A549 (cell line): ENCODE measurements around the gene ATP8B2. TPM values are rescaled to one million over a fixed set of nuclear protein-coding genes. Genes with fewer than 3 reads are reported as not detected.
A peak's percentile ranks its signal among the peaks of the same experiment; 100 is the strongest.

Experiments
- ATAC-seq, 2 experiments: fragments of 200-7000 bp in 1 of 2; fragments of >200 bp in 1 of 2; cut with Nextera tagmentation in 1 of 2; cut with Tn5 transposase in 1 of 2; 3 replicates each; pipeline versions ENCODE4 v1.8.0 to v1.9.1; 2018 to 2020; ENCODE audit warnings: mild to moderate bottlenecking in 1 of 2, moderate library complexity in 1 of 2
- CTCF ChIA-PET: fragments of 300-600 bp; sonication (Branson Sonifier 250); formaldehyde crosslinking; extraction: SDS; loops from one replicate; lab custom pipeline; 2021; ENCODE audit warnings: antibody characterized with exemption, inconsistent platforms; lab: Yijun Ruan, JAX
- POLR2A ChIA-PET: fragments of 350-600 bp; formaldehyde crosslinking; extraction: SDS; loops from one replicate; lab custom pipeline; 2021; ENCODE audit warnings: antibody characterized with exemption, inconsistent platforms; lab: Yijun Ruan, JAX
- DNase-seq, 2 experiments: peaks; one replicate each; pipeline versions ENCODE4 v3.0.0 to v3.0.0-alpha.2; 2011 to 2016; ENCODE audit warnings: low read depth in 1 of 2, low spot score in 1 of 2
- FAIRE-seq: peaks from 2 replicates; lab custom pipeline; 2011; peaks lifted over from hg19 to GRCh38; lab: Jason Lieb, UNC
- H3K27ac ChIP-seq, 2 experiments: fragments of >200 bp; sonication (Bioruptor Twin); formaldehyde crosslinking; 3 replicates each; pipeline ENCODE4 v1.5.1; 2016 to 2017
- H3K4me1 ChIP-seq: fragments of >200 bp; sonication (Bioruptor Twin); formaldehyde crosslinking; 3 replicates; pipeline ENCODE4 v1.6.1; 2016
- H3K4me2 ChIP-seq: fragments of >200 bp; sonication (Bioruptor Twin); formaldehyde crosslinking; 3 replicates; pipeline ENCODE4 v1.6.1; 2016
- H3K4me3 ChIP-seq: fragments of >200 bp; sonication (Bioruptor Twin); formaldehyde crosslinking; 3 replicates; pipeline ENCODE4 v1.5.1; 2016
- H3K9me3 ChIP-seq: fragments of >200 bp; sonication (Bioruptor Twin); formaldehyde crosslinking; 3 replicates; pipeline ENCODE4 v1.6.1; 2016
- CBX8 ChIP-seq: fragments of 200-600 bp; sonication (generic); IDR thresholded peaks from 2 replicates; pipeline ENCODE4 v1.6.1; 2016
- CHD2 ChIP-seq: fragments of 150-350 bp; IDR thresholded peaks from 2 replicates; pipeline ENCODE4 v1.6.1; 2014; ENCODE audit warnings: low read length; ENCODE audit not compliant: partially characterized antibody
- EHMT2 ChIP-seq: fragments of 200-600 bp; sonication (generic); IDR thresholded peaks from 2 replicates; pipeline ENCODE4 v1.6.1; 2016; ENCODE audit warnings: antibody characterized with exemption, low read depth, mild to moderate bottlenecking, moderate library complexity
- ESRRA ChIP-seq: fragments of 150-350 bp; IDR thresholded peaks from 2 replicates; pipeline ENCODE4 v1.6.1; 2014; ENCODE audit warnings: mild to moderate bottlenecking, low read length, borderline replicate concordance
- FOSB ChIP-seq: fragments of 250-450 bp; sonication (Bioruptor Pico); IDR thresholded peaks from 2 replicates; pipeline ENCODE4 v1.5.0; 2020; ENCODE audit warnings: mild to moderate bottlenecking, moderate library complexity
- FOXS1 ChIP-seq: fragments of 250-450 bp; sonication (Bioruptor Pico); IDR thresholded peaks from 2 replicates; pipeline ENCODE4 v1.5.0; 2020; ENCODE audit warnings: mild to moderate bottlenecking, moderate library complexity
- GATA3 ChIP-seq: IDR thresholded peaks from 2 replicates; pipeline ENCODE4 v1.6.1; 2012; ENCODE audit warnings: borderline replicate concordance
- HDAC2 ChIP-seq: fragments of 200-600 bp; sonication (generic); IDR thresholded peaks from 2 replicates; pipeline ENCODE4 v1.6.1; 2016
- HOXB5 ChIP-seq: fragments of 250-450 bp; sonication (Bioruptor Pico); IDR thresholded peaks from 2 replicates; pipeline ENCODE4 v1.5.0; 2020; ENCODE audit warnings: mild to moderate bottlenecking, moderate library complexity
- JUN ChIP-seq, 2 experiments: fragments of >200 bp; sonication (Bioruptor Twin); formaldehyde crosslinking; IDR thresholded peaks; 2 replicates in 1 of 2; 3 replicates in 1 of 2; pipeline ENCODE4 v1.6.1; 2016 to 2017
- JUNB ChIP-seq: fragments of >200 bp; sonication (Bioruptor Twin); formaldehyde crosslinking; IDR thresholded peaks from 2 replicates; pipeline ENCODE4 v1.6.1; 2016
- KDM1A ChIP-seq: fragments of 200-600 bp; sonication (generic); IDR thresholded peaks from 2 replicates; pipeline ENCODE4 v1.6.1; 2016; ENCODE audit warnings: low read depth, mild to moderate bottlenecking
- MAFK ChIP-seq: fragments of 450-650 bp; IDR thresholded peaks from 2 replicates; pipeline ENCODE4 v1.6.1; 2014; ENCODE audit not compliant: partially characterized antibody
- MYC ChIP-seq: IDR thresholded peaks from 2 replicates; pipeline ENCODE4 v1.6.1; 2012; ENCODE audit warnings: mild to moderate bottlenecking, inconsistent platforms, low read length, improper control_type of control experiment, borderline replicate concordance
- NFE2L2 ChIP-seq: fragments of 150-350 bp; conservative IDR thresholded peaks from 2 replicates; pipeline ENCODE4 v1.6.1; 2014; ENCODE audit warnings: low read length
- POLR2AphosphoS2 ChIP-seq: conservative IDR thresholded peaks from 2 replicates; pipeline ENCODE4 v1.6.1; 2012; ENCODE audit warnings: low read length, improper control_type of control experiment, inconsistent platforms
- RAD21 ChIP-seq, 2 experiments: fragments of >200 bp in 1 of 2; sonication (Bioruptor Twin) in 1 of 2; formaldehyde crosslinking in 1 of 2; IDR thresholded peaks in 1 of 2; conservative IDR thresholded peaks in 1 of 2; 2 replicates in 1 of 2; 3 replicates in 1 of 2; pipeline ENCODE4 v1.6.1; 2012 to 2018; ENCODE audit warnings: inconsistent platforms in 1 of 2
- RCOR1 ChIP-seq: fragments of 150-350 bp; IDR thresholded peaks from 2 replicates; pipeline ENCODE4 v1.6.1; 2014; ENCODE audit warnings: antibody characterized with exemption, low read length, low read depth
- SMC3 ChIP-seq: fragments of >200 bp; sonication (Bioruptor Twin); formaldehyde crosslinking; IDR thresholded peaks from 3 replicates; pipeline ENCODE4 v1.6.1; 2018; ENCODE audit warnings: inconsistent platforms
- SREBF2 ChIP-seq: fragments of 450-650 bp; IDR thresholded peaks from 2 replicates; pipeline ENCODE4 v1.6.1; 2014; ENCODE audit warnings: mild to moderate bottlenecking, moderate library complexity
- WGBS: methylation state at CpG from one replicate; pipeline ENCODE4 v1.1.6; 2017; ENCODE audit errors: missing lambda C conversion rate; 5-methylcytosine and 5-hydroxymethylcytosine counted together
- polyA plus RNA-seq, 4 experiments: library from polyadenylated mRNA; depleted of rRNA in 3 of 4; stranded (reverse); fragments of >200 nt; fragmentation: RNase III in 1 of 4; extraction: RNeasy Plus Mini Kit Qiagen cat#74134 plus additional on column Dnase treatment in 1 of 4; gene quantifications; 2 replicates in 3 of 4; 3 replicates in 1 of 4; pipeline ENCODE4 v1.2.3, GENCODE V29; 2011 to 2017
- TF ChIP-seq, protein P1 (sequence below): fragments of >200 bp; sonication (Bioruptor Twin); formaldehyde crosslinking; IDR thresholded peaks from 2 replicates; pipeline ENCODE4 v1.6.1; 2016
- TF ChIP-seq, protein P2 (sequence below): IDR thresholded peaks from 2 replicates; pipeline ENCODE4 v1.6.1; 2012
- TF ChIP-seq, protein P3 (sequence below): fragments of >200 bp; sonication (Bioruptor Twin); formaldehyde crosslinking; IDR thresholded peaks from 3 replicates; pipeline ENCODE4 v1.5.1; 2016
- TF ChIP-seq, protein P4 (sequence below): fragments of >200 bp; sonication (Bioruptor Twin); formaldehyde crosslinking; IDR thresholded peaks from 3 replicates; pipeline ENCODE4 v1.6.1; 2016
- TF ChIP-seq, protein P5 (sequence below): fragments of 250-450 bp; sonication (Bioruptor Pico); IDR thresholded peaks from 2 replicates; pipeline ENCODE4 v1.5.0; 2020; ENCODE audit warnings: low read depth, mild to moderate bottlenecking, moderate library complexity

The ATP8B2 gene
- polyA plus RNA-seq, 2 of the 4 experiments (the other 2 are of a cell fraction): 12.7 to 17.5 TPM

DNA sequence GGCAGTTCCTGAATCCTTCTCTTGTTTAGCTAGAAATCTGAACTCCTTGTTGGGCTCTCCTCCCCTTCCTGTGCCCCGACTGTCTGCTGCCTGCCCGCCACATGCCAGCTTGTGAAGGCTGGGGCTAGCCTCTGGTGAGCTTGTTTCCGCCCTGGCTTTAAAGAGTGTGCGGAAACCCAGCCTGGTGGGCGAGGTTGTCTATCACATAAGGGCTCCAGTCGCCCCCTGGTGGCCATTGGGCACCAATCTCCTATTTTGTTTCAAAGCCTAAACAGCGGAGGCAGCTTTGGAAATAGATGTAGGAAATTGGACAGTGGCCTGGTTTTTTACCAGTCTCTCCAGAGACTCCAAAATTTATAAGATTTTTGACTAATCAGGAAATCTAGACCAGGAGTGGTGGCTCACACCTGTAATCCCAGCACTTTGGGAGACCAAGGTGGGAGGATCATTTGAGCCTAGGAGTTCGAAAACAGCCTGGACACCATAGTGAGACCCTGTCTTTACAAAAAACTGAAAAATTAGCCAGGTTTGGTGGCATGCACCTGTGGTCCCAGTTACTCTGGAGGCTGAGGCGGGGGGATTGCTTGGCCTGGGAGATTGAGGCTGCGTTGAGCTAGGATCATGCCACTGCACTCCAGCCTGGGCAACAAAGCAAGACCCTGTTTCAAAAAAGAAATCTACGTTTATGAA, 9.8 kb downstream of the ATP8B2 start:
- TF ChIP-seq, protein P1, sequence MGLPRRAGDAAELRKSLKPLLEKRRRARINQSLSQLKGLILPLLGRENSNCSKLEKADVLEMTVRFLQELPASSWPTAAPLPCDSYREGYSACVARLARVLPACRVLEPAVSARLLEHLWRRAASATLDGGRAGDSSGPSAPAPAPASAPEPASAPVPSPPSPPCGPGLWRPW: no peak
- TF ChIP-seq SREBF2 (no peak), SMC3 (peak; percentile 82), CBX8 (no peak), FOXS1 (CRISPR knock-in tag) (no peak), RCOR1 (no peak), ESRRA (no peak), RAD21 (conservative IDR thresholded peaks at IDR 0.05 in 1 of 2, IDR thresholded peaks at IDR 0.05 in 1 of 2) (peak; percentile 67 to 72)
- TF ChIP-seq, protein P2, sequence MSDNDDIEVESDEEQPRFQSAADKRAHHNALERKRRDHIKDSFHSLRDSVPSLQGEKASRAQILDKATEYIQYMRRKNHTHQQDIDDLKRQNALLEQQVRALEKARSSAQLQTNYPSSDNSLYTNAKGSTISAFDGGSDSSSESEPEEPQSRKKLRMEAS: no peak
- TF ChIP-seq, protein P3, sequence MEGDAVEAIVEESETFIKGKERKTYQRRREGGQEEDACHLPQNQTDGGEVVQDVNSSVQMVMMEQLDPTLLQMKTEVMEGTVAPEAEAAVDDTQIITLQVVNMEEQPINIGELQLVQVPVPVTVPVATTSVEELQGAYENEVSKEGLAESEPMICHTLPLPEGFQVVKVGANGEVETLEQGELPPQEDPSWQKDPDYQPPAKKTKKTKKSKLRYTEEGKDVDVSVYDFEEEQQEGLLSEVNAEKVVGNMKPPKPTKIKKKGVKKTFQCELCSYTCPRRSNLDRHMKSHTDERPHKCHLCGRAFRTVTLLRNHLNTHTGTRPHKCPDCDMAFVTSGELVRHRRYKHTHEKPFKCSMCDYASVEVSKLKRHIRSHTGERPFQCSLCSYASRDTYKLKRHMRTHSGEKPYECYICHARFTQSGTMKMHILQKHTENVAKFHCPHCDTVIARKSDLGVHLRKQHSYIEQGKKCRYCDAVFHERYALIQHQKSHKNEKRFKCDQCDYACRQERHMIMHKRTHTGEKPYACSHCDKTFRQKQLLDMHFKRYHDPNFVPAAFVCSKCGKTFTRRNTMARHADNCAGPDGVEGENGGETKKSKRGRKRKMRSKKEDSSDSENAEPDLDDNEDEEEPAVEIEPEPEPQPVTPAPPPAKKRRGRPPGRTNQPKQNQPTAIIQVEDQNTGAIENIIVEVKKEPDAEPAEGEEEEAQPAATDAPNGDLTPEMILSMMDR: peak; percentile 93
- TF ChIP-seq, protein P4, sequence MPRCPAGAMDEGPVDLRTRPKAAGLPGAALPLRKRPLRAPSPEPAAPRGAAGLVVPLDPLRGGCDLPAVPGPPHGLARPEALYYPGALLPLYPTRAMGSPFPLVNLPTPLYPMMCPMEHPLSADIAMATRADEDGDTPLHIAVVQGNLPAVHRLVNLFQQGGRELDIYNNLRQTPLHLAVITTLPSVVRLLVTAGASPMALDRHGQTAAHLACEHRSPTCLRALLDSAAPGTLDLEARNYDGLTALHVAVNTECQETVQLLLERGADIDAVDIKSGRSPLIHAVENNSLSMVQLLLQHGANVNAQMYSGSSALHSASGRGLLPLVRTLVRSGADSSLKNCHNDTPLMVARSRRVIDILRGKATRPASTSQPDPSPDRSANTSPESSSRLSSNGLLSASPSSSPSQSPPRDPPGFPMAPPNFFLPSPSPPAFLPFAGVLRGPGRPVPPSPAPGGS: no peak
- TF ChIP-seq, protein P5, sequence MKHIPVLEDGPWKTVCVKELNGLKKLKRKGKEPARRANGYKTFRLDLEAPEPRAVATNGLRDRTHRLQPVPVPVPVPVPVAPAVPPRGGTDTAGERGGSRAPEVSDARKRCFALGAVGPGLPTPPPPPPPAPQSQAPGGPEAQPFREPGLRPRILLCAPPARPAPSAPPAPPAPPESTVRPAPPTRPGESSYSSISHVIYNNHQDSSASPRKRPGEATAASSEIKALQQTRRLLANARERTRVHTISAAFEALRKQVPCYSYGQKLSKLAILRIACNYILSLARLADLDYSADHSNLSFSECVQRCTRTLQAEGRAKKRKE (CRISPR knock-in tag): no peak
- DNase-seq: peak; percentile 83 to 88
- POLR2A ChIA-PET: interaction anchor here (0.8 to 2.1 kb wide), 2 partner anchors 10 to 345 kb away, joined by 3 to 11 read pairs; partner anchors contain the start of gene ATP8B2
- Histone ChIP-seq H3K4me2 (peak overlapping the region; percentile 43; the same call in 2 of the 3 replicates), H3K4me3 (no peak overlapping the region), H3K4me1 (peaks cover 14% of the 10 kb centered on the region), H3K9me3 (no peaks in the 10 kb centered on the region), H3K27ac (peak overlapping the region; percentile 38 to 45; a peak in 5 of 6 replicates)
- 37% methylated on average over 11 of the region's 11 CpGs for WGBS
- peak; percentile 80 to 96; a peak in 5 of 6 replicates for ATAC-seq
- CTCF ChIA-PET: interaction anchor here (0.5 to 22.0 kb wide), 67 partner anchors 11 to 795 kb away, joined by 3 to 268 read pairs (median 4); partner anchors contain the start of genes AQP10, ATP8B2, HAX1 and RAB13
- FAIRE-seq: no peak

DNA sequence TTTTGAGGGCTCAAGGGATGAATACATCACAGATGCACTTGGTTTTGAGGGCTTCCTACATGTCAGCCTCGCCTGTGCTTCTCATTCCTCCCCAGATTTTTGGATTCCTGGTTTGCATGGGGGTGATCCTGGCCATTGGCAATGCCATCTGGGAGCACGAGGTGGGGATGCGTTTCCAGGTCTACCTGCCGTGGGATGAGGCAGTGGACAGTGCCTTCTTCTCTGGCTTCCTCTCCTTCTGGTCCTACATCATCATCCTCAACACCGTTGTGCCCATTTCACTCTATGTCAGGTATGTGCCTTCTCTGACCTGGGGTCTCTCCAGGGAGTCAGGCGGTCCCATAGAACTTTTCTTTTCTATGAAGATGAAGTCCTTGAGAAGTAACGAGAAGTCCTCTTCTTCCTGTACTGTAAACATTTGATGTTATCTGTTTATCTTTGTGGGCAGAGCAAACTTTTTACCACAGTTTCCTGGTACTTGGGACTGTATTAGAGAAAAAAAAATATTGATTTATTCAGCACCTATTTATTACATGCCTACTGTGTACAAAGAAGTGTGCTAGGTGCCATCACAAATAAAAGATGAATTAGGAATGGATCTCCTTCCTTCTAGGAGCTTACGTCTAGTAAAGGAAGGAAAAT, 12.0 kb downstream of the ATP8B2 start:
- POLR2A ChIA-PET: interaction anchor here (0.6 kb wide), 1 partner anchor 128 kb away, joined by 4 read pairs; no protein-coding TSS in a partner anchor
- Histone ChIP-seq H3K4me1 (peaks cover 14% of the 10 kb centered on the region), H3K4me2 (no peak overlapping the region), H3K27ac (no peak overlapping the region), H3K4me3 (no peak overlapping the region), H3K9me3 (no peaks in the 10 kb centered on the region)
- TF ChIP-seq GATA3 (no peak), JUN (IDR thresholded peaks at IDR 0.05) (no peak), NFE2L2 (no peak)
- TF ChIP-seq, protein P1: no peak
- DNase-seq: no peak
- 92% methylated on average over 8 of the region's 8 CpGs for WGBS
- no peak for ATAC-seq
- CTCF ChIA-PET: interaction anchor here (1.2 to 22.0 kb wide), 4 partner anchors 9 to 74 kb away, joined by 3 to 268 read pairs (median 44); partner anchors contain the start of genes AQP10 and ATP8B2
- FAIRE-seq: no peak

DNA sequence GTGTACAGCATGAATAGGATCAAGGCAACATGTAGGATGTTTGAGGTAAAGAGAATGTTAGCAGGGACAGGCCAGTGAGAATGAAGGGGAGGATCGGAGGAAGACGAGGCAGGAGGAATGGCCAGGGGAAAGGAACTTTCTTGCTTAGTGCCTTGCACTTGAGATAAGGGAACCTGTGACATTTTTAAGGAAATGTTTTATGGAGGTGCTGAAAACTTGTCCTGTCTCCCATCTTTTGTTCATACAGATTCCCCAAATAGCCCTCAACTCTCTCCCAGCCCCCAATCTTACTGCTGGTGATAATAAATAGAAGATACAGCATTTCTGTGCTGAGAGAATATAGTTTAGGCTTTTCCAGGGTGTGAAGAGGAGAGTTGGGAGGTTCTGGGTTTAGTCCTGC, 13.6 kb downstream of the ATP8B2 start:
- CTCF ChIA-PET: interaction anchor here (1.0 to 22.0 kb wide), 3 partner anchors 9 to 15 kb away, joined by 3 to 268 read pairs (median 5); partner anchors contain the start of genes AQP10 and ATP8B2
- FAIRE-seq: no peak
- no peak for DNase-seq
- TF ChIP-seq JUNB (no peak), EHMT2 (no peak), HDAC2 (no peak), FOSB (CRISPR knock-in tag) (no peak), KDM1A (no peak), POLR2AphosphoS2 (no peak), HOXB5 (no peak), NFE2L2 (no peak), SREBF2 (no peak), ESRRA (no peak), MYC (no peak), MAFK (no peak), CHD2 (no peak)
- TF ChIP-seq, protein P3: no peak

More for the DNA sequence above, 13.6 kb downstream of the ATP8B2 start:
- Histone ChIP-seq H3K27ac (no peak overlapping the region), H3K4me1 (peaks cover 12% of the 10 kb centered on the region), H3K4me3 (no peak overlapping the region), H3K9me3 (no peaks in the 10 kb centered on the region), H3K4me2 (no peak overlapping the region)
- WGBS: 94% methylated on average over 2 of the region's 2 CpGs
- no peak for ATAC-seq
- POLR2A ChIA-PET: no interaction called here
